Islet of Langerhans (tissue), 1 donor: ENCODE results near the gene ZBTB11.
"Not testable (repeated sequence)": the region's sequence is repeated elsewhere in the genome, so short reads cannot be mapped to it uniquely, and the experiment has no call there.

Experiments
- FAIRE-seq: peaks from one replicate; lab custom pipeline; 2011; peaks lifted over from hg19 to GRCh38; lab: Jason Lieb, UNC

The ZBTB11 gene

DNA sequence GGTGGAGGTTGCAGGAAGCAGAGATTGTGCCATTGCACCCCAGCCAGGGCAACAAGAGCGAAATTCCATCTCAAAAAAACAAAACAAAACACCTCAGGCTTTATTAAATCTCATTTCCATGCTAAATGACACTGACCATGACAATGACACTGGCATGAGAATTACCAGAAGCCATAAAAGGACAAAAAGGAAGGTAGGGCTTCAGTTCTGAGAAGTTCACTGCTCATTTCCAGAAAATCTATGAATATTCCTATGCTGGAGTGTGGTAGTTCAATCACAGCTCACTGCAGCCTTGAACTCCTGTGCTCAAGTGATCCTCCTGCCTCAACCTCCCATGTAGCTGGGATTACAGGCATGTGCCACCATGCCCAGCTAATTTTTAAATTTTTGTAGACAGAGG is 58.2 kb downstream of the ZBTB11 start:
- FAIRE-seq, result no peak

DNA sequence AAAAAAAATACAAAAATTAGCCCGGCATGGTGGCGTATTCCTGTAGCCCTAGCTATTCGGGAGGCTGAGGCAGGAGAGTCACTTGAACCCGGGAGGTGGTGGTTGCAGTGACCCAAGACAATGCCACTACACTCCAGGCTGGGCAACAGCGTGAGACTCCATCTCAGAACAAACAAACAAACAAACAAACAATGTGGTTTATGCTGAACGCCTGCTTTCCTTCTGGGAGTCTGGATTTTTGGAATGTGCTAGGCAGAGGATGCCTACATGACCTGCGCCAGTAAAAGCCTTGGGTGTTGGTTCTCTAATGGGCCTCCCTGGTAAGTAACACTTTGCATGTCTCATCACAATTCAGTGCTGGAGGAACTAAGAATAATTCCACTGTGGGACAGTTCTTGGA is 59.5 kb downstream of the ZBTB11 start:
- no peak for FAIRE-seq

DNA sequence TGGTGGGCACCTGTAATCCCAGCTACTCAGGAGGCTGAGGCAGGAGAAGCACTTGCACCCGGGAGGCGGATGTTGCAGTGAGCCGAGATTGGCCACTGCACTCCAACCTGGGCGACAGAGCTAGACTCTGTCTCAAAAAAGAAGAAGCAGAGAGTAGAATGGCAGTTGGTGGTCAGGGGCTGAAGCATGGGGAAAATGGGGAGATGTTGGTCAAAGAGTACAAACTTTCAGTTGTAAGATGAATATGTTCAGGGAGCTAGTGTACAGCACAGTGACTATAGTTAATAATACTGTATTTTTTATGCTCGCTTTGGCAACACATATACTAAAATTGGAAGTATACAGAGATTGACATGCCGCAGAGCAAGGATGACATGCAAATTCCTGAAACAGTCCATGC is 61.4 kb downstream of the ZBTB11 start:
- no peak for FAIRE-seq

DNA sequence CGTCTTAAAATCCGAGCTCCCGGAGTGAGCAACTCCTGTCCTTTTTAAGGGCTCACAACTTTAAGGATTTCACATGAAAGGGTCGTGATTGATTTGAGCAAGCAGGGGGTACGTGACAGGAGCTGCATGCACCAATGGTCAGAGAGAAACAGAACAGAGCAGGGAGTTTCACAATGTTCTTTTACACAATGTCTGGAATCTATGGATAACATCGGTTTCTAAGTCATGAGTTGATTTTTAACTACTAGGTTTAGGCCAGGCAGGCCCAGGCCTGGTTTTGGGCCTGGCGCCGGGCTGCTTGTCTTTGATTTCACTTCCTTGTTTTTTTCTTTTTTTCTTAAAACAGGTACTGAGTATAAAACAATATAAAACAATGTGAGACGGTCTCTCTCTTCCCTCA is 63.9 kb downstream of the ZBTB11 start:
- FAIRE-seq, result not testable (repeated sequence)

DNA sequence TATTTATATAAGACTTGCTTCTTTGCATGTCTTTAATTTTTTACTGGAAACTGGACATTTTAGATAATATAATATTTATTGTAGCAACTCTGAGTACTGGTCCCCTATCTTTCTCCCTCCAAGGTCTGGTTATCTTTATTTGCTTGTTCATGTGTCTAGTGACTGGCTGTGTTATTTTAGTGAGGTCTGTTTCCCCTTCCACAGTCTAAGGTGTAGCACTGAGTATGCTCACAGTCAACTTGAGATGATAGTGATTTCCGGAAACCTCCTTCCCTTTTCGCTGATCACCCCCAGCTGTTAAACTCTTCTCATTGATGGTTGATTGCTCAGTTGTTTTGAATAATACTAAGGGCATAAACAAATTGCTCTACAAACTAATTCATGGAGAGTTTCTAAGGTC is 65.9 kb downstream of the ZBTB11 start:
- no peak for FAIRE-seq

DNA sequence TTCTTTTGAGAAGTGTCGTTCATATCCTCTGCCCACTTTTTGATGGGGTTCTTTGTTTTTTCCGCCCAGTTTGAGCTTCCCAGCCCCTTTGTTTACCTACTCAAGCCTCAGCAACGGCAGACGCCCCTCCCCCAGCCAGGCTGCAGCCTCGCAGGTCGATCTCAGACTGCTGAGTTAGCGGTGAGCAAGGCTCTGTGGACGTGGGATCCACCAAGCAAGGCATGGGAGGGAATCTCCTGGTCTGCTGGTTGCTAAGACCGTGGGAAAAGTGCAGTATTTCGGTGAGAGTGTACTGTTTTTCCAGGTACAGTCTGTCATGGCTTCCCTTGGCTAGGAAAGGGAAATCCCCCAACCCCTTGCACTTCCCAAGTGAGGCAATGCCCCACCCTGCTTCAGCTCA is 71.5 kb downstream of the ZBTB11 start:
- not testable (repeated sequence) for FAIRE-seq

DNA sequence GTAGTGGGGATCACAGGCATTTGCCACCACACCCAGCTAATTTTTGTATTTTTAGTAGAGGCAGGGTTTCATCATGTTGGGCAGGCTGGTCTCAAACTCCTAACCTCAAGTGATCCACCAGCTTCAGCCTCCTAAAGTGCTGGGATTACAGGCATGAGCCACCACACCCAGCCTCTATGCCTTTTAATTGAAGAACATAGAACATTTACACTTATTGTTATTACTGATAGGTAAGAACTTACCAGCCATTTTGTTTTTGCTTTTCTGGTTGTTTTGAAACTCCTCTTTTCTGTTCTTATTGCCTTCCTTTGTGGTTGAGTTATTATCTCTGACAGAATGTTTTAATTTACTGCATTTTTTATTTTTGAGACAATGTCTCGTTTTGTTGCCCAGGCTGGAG is 73.7 kb downstream of the ZBTB11 start:
- FAIRE-seq, result no peak

DNA sequence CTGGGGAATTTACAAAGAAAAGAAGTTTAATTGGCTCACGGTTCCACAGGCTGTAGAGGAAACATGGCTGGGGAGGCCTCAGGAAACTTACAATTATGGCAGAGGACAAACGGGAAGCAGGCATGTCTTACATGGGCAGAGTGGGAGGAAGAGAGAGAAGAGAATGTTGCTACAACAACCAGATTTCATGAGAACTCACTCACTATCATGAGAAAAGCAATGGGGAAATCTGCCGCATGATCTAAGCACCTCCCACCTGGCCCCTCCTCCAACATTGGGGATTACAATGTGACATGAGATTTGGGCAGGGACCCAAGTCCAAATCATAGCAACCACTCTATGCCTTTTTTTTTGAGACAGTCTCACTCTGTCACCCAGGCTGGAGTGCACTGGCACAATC is 74.2 kb downstream of the ZBTB11 start:
- no peak for FAIRE-seq
